Measurements from ENCODE around the gene OR5B2.

DNA sequence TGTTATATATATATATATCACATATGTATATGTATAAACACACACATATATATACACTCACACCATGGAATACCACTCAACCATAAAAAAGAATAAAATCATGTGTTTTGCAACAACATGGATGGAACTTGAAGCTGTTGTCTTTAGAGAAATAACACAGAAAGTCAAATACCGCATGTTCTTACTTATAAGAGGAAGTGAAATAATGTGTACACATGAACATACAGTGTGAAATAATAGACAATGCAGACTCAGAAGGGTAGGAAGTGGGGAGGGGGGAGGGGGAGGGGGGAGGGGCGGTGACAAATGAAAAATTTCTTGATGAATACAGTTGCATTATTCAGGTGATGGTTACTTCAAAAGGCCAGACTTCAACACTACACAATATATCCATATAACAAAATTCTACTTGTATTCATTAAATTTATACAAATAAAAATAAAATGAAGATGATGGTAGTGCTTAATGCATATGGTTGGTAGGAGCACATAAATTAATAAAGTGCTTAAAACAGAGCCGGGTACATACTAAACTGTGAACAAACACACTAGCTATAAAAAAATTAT is 5.8 kb upstream of the OR5B2 start:
- TF ChIP-seq, protein P1, sequence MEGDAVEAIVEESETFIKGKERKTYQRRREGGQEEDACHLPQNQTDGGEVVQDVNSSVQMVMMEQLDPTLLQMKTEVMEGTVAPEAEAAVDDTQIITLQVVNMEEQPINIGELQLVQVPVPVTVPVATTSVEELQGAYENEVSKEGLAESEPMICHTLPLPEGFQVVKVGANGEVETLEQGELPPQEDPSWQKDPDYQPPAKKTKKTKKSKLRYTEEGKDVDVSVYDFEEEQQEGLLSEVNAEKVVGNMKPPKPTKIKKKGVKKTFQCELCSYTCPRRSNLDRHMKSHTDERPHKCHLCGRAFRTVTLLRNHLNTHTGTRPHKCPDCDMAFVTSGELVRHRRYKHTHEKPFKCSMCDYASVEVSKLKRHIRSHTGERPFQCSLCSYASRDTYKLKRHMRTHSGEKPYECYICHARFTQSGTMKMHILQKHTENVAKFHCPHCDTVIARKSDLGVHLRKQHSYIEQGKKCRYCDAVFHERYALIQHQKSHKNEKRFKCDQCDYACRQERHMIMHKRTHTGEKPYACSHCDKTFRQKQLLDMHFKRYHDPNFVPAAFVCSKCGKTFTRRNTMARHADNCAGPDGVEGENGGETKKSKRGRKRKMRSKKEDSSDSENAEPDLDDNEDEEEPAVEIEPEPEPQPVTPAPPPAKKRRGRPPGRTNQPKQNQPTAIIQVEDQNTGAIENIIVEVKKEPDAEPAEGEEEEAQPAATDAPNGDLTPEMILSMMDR (IDR thresholded peaks at IDR 0.05), result no peak
- no peak for TF ChIP-seq POLR2A (IDR thresholded peaks at IDR 0.05)

Measured in lower leg skin (tissue), 3 donors.